Measurements from ENCODE around the gene P3H2. TPM values are rescaled to one million over a fixed set of nuclear protein-coding genes. Genes with fewer than 3 reads are reported as not detected.

Gene P3H2
- total and polyA plus RNA-seq, 2 of the 4 experiments (the other 2 are of a cell fraction) = 54.7 to 64.3 TPM

DNA sequence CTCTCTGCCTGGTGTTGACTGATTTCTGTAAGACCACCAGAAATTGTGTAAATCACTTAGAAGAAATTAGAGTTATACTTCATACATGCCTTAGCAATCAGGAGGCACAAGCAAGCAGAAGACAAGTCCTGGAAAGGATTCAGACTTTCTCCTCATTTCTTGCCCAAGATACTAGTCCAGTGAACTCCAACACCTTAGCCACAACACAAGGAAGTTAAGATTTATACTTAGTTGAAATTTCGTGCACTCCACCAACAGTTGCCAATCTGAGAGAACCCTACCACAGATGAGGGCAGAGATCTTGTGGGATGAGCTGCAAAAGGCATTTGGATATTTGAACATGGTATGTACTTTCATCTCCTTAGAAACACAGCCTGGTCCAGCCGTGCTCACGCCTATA, 2.3 kb downstream of the P3H2 start:
- H3K4me2 ChIP-seq (ENCODE audit: low read depth, low read length) = peak overlapping the region; percentile 87
- peak overlapping the region; percentile 31 for H3K4ac ChIP-seq (ENCODE audit: low read depth, low read length)
- peak overlapping the region; percentile 57; the same call in 2 of the 3 replicates for H2BK15ac ChIP-seq (ENCODE audit: low read depth, low read length)
- no peak overlapping the region for H2AK9ac ChIP-seq (replicated peaks; ENCODE audit: low read depth, low read length, poor library complexity)
- H3K9ac ChIP-seq (ENCODE audit: low read depth, low read length) = peak overlapping the region; percentile 54; the same call in 1 of the 2 replicates
- peak overlapping the region; percentile 41 for H3K14ac ChIP-seq (replicated peaks; ENCODE audit: low read depth, low read length)
- H2AFZ ChIP-seq (replicated peaks; ENCODE audit: low read length, poor library complexity) = no peak overlapping the region
- peak overlapping the region; percentile 22; the same call in 1 of the 2 replicates for H3K18ac ChIP-seq (ENCODE audit: low read depth, low read length)
- intact Hi-C loops (cut with micrococcal nuclease) = no loop called here
- H3K27me3 ChIP-seq (ENCODE audit: control insufficient read depth, insufficient read depth, low read length) = no peaks in the 10 kb centered on the region
- peaks cover 11% of the 10 kb centered on the region for H3K9me1 ChIP-seq (ENCODE audit: insufficient read depth, low read length)
- peaks cover 16% of the 10 kb centered on the region; the same call in 1 of the 2 replicates for H4K20me1 ChIP-seq (ENCODE audit: insufficient read depth, low read length)
- no peak overlapping the region for H3K27ac ChIP-seq (ENCODE audit: insufficient read depth, low read length)
- H2BK120ac ChIP-seq (ENCODE audit: low read depth, low read length) = peak overlapping the region; percentile 5
- ChIA-PET CTCF (no interaction called here), POLR2A (ENCODE audit: unreplicated experiment) (no interaction called here)
- TF ChIP-seq FOS (IDR thresholded peaks at IDR 0.05; ENCODE audit: low read depth, low read length) (no peak), CHD1 (IDR thresholded peaks at IDR 0.05; ENCODE audit: low read depth, low read length) (no peak), MXI1 (IDR thresholded peaks at IDR 0.05; ENCODE audit: borderline replicate concordance, low read depth, low read length) (no peak), SMC3 (IDR thresholded peaks at IDR 0.05; ENCODE audit: low read depth, low read length) (no peak), BHLHE40 (IDR thresholded peaks at IDR 0.05; ENCODE audit: low read depth, low read length) (no peak), RFX5 (IDR thresholded peaks at IDR 0.05; ENCODE audit: low read depth, low read length) (no peak), MAZ (IDR thresholded peaks at IDR 0.05; ENCODE audit: borderline replicate concordance, low read depth, low read length) (no peak), RAD21 (IDR thresholded peaks at IDR 0.05; ENCODE audit: low read length) (no peak), NFE2L2 (IDR thresholded peaks at IDR 0.05; ENCODE audit: low read depth, low read length) (no peak), CEBPB (IDR thresholded peaks at IDR 0.05; ENCODE audit: low read depth, low read length) (no peak)
- TF ChIP-seq, protein P1, sequence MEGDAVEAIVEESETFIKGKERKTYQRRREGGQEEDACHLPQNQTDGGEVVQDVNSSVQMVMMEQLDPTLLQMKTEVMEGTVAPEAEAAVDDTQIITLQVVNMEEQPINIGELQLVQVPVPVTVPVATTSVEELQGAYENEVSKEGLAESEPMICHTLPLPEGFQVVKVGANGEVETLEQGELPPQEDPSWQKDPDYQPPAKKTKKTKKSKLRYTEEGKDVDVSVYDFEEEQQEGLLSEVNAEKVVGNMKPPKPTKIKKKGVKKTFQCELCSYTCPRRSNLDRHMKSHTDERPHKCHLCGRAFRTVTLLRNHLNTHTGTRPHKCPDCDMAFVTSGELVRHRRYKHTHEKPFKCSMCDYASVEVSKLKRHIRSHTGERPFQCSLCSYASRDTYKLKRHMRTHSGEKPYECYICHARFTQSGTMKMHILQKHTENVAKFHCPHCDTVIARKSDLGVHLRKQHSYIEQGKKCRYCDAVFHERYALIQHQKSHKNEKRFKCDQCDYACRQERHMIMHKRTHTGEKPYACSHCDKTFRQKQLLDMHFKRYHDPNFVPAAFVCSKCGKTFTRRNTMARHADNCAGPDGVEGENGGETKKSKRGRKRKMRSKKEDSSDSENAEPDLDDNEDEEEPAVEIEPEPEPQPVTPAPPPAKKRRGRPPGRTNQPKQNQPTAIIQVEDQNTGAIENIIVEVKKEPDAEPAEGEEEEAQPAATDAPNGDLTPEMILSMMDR (conservative IDR thresholded peaks at IDR 0.05; ENCODE audit: low read depth, low read length) = no peak
- TF ChIP-seq, protein P2, sequence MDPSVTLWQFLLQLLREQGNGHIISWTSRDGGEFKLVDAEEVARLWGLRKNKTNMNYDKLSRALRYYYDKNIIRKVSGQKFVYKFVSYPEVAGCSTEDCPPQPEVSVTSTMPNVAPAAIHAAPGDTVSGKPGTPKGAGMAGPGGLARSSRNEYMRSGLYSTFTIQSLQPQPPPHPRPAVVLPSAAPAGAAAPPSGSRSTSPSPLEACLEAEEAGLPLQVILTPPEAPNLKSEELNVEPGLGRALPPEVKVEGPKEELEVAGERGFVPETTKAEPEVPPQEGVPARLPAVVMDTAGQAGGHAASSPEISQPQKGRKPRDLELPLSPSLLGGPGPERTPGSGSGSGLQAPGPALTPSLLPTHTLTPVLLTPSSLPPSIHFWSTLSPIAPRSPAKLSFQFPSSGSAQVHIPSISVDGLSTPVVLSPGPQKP (IDR thresholded peaks at IDR 0.05; ENCODE audit: borderline replicate concordance, low read depth, low read length) = no peak
- TF ChIP-seq, protein P3, sequence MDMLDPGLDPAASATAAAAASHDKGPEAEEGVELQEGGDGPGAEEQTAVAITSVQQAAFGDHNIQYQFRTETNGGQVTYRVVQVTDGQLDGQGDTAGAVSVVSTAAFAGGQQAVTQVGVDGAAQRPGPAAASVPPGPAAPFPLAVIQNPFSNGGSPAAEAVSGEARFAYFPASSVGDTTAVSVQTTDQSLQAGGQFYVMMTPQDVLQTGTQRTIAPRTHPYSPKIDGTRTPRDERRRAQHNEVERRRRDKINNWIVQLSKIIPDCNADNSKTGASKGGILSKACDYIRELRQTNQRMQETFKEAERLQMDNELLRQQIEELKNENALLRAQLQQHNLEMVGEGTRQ (IDR thresholded peaks at IDR 0.05; ENCODE audit: low read depth, low read length) = no peak
- H2BK5ac ChIP-seq (ENCODE audit: low read depth, low read length, poor library complexity, severe bottlenecking) = peak overlapping the region; percentile 2
- H2AK5ac ChIP-seq (ENCODE audit: low read depth, low read length) = peak overlapping the region; percentile 60; the same call in 1 of the 2 replicates
- H3K36me3 ChIP-seq (ENCODE audit: control insufficient read depth, insufficient read depth, low read length) = no peaks in the 10 kb centered on the region
- no peak for ATAC-seq (ENCODE audit: low read depth)
- H2BK20ac ChIP-seq (ENCODE audit: low read depth, low read length) = peak overlapping the region; percentile 22
- H3K4me3 ChIP-seq (ENCODE audit: insufficient read depth, low read depth, low read length) = peak overlapping the region; percentile 50; the same call in 1 of the 2 replicates
- peak overlapping the region; percentile 3; the same call in 1 of the 2 replicates for H4K5ac ChIP-seq (ENCODE audit: low read depth, low read length)
- H3K79me1 ChIP-seq (ENCODE audit: low read depth in 1 of 2, low read length in 2 of 2) = peaks cover 8 to 54% of the 10 kb centered on the region in 2 experiments; a peak in 3 of 4 replicates
- DNase-seq = no peak
- in situ Hi-C loops (cut with MboI; ENCODE audit: low sequenced_read_pairs) = no loop called here
- H3K4me1 ChIP-seq (ENCODE audit: control insufficient read depth, insufficient read depth, low read length) = peaks cover 15% of the 10 kb centered on the region
- H3K9me3 ChIP-seq (ENCODE audit: control insufficient read depth, insufficient read depth, low read length) = no peaks in the 10 kb centered on the region
- dilution Hi-C loops (cut with HindIII; ENCODE audit: low sequenced_read_pairs, unreplicated experiment) = no loop called here
- WGBS, 2 experiments (ENCODE audit: extremely low coverage in 2 of 2, insufficient read length in 1 of 2) = no CpG with 5 or more reads among the region's 3 CpGs
- no peak overlapping the region for H3K56ac ChIP-seq (ENCODE audit: extremely low read depth, insufficient read depth, low read length)
- peak overlapping the region; percentile 36 for H4K91ac ChIP-seq (ENCODE audit: insufficient read depth, low read depth, low read length)
- no TSS peak for BruUV-seq (replicated peaks)
- peak overlapping the region; percentile 4; the same call in 1 of the 2 replicates for H3K23ac ChIP-seq (ENCODE audit: low read depth, low read length)
- peak overlapping the region in 1 of 2 experiments; percentile 53; a peak in 1 of 4 replicates for H4K8ac ChIP-seq (ENCODE audit: low read depth in 2 of 2, low read length in 2 of 2)

Data from IMR-90 (cell line).